GM11168 (cell line): Measurements from ENCODE around the gene RSKR.
"Not testable (repeated sequence)": the region's sequence is repeated elsewhere in the genome, so short reads cannot be mapped to it uniquely, and the experiment has no call there.

Experiments used
- in situ Hi-C: fragments of 300-500 bp; cut with MboI; formaldehyde crosslinking; loops from one replicate; pipeline ENCODE4 v1.12.0; 2022; ENCODE audit warnings: low sequenced_read_pairs; ENCODE audit not compliant: unreplicated experiment

Gene RSKR

GRCh38 chr17:28613931-28614381 is at the start of gene RSKR:
Gene RSKR (minus strand): TSS chr17:28614185. CDS start chr17:28614161, 24 bp downstream.
- in situ Hi-C loops = no loop called here

- in situ Hi-C loops = no loop called here
Measured at GRCh38 chr17:28663723-28664122, 49.7 kb upstream of the RSKR start.

GRCh38 chr17:28662527-28662829 is 48.5 kb upstream of the RSKR start:
- in situ Hi-C loops = no loop called here

- in situ Hi-C loops = no loop called here
Measured at GRCh38 chr17:28661635-28662526, 47.9 kb upstream of the RSKR start, which contains the start of the genes SDF2 and SUPT6H. Gene SDF2 (minus strand): TSS chr17:28661906. CDS start chr17:28661876, 30 bp downstream. Gene SUPT6H (plus strand): TSS chr17:28662205. CDS start chr17:28673402, 11,197 bp downstream.

- in situ Hi-C loops = not testable (repeated sequence)
Measured at GRCh38 chr17:28659497-28659881, 45.5 kb upstream of the RSKR start.

GRCh38 chr17:28658766-28659496 is 44.9 kb upstream of the RSKR start:
- in situ Hi-C loops = not testable (repeated sequence)

GRCh38 chr17:28658342-28658741 is 44.4 kb upstream of the RSKR start:
- in situ Hi-C loops = not testable (repeated sequence)

GRCh38 chr17:28657756-28658155 is 43.8 kb upstream of the RSKR start:
- in situ Hi-C loops = no loop called here

- in situ Hi-C loops = no loop called here
Measured at GRCh38 chr17:28655160-28655559, 41.2 kb upstream of the RSKR start.

GRCh38 chr17:28648698-28649097 is 34.7 kb upstream of the RSKR start:
- in situ Hi-C loops = no loop called here

- in situ Hi-C loops = no loop called here
Measured at GRCh38 chr17:28646039-28646754, 32.2 kb upstream of the RSKR start.

GRCh38 chr17:28645576-28645939 is 31.6 kb upstream of the RSKR start:
- in situ Hi-C loops = no loop called here

- in situ Hi-C loops = no loop called here
Measured at GRCh38 chr17:28644787-28645575, 31.0 kb upstream of the RSKR start, which contains the start of gene BLTP2. Gene BLTP2 (minus strand): TSS chr17:28645158. CDS start chr17:28645056, 102 bp downstream.

GRCh38 chr17:28643983-28644786 is 30.2 kb upstream of the RSKR start:
- in situ Hi-C loops = no loop called here

- in situ Hi-C loops = no loop called here
Measured at GRCh38 chr17:28641579-28641978, 27.6 kb upstream of the RSKR start.

- in situ Hi-C loops = no loop called here
Measured at GRCh38 chr17:28635506-28635905, 21.5 kb upstream of the RSKR start.

GRCh38 chr17:28634206-28634865 is 20.4 kb upstream of the RSKR start:
- in situ Hi-C loops = no loop called here

- in situ Hi-C loops = no loop called here
Measured at GRCh38 chr17:28626818-28627217, 12.8 kb upstream of the RSKR start.
